Liver (tissue), 9 donors: ENCODE results near the gene CDON. TPM values are rescaled to one million over a fixed set of nuclear protein-coding genes. Genes with fewer than 3 reads are reported as not detected.

ENCODE experiments used
- DNase-seq: peaks from one replicate; pipeline ENCODE4 v3.0.0-alpha.2; 2017; ENCODE audit warnings: low spot score
- H3K27ac ChIP-seq, 2 donors: one replicate each; pipeline ENCODE4 v1.7.0; 2013; ENCODE audit warnings: inconsistent platforms in 2 of 2, low read length in 2 of 2, control low read depth in 1 of 2, low read depth in 1 of 2, mild to moderate bottlenecking in 1 of 2
- H3K27me3 ChIP-seq, 4 donors: one replicate each; pipeline versions ENCODE4 v1.6.1 to v1.7.0; 2013; ENCODE audit warnings: low read length in 3 of 4, inconsistent platforms in 1 of 4, mild to moderate bottlenecking in 1 of 4, moderate library complexity in 1 of 4; ENCODE audit not compliant: control insufficient read depth in 4 of 4, insufficient read depth in 4 of 4
- H3K36me3 ChIP-seq, 4 donors: one replicate each; pipeline versions ENCODE4 v1.6.1 to v1.7.0; 2013; ENCODE audit warnings: low read length in 3 of 4, mild to moderate bottlenecking in 3 of 4, low read depth in 1 of 4, moderate library complexity in 1 of 4; ENCODE audit not compliant: control insufficient read depth in 4 of 4, insufficient read depth in 3 of 4
- H3K4me1 ChIP-seq, 4 donors: one replicate each; pipeline versions ENCODE4 v1.6.1 to v1.7.0; 2013; ENCODE audit warnings: low read length in 3 of 4, mild to moderate bottlenecking in 3 of 4, moderate library complexity in 1 of 4; ENCODE audit not compliant: control insufficient read depth in 4 of 4, insufficient read depth in 4 of 4
- H3K4me3 ChIP-seq, 3 donors: one replicate each; pipeline versions ENCODE4 v1.6.1 to v1.7.0; 2013; ENCODE audit warnings: low read length in 3 of 3, control low read depth in 1 of 3, low read depth in 1 of 3, mild to moderate bottlenecking in 1 of 3
- H3K9ac ChIP-seq, 2 donors: one replicate each; pipeline ENCODE4 v1.7.0; 2013; ENCODE audit warnings: low read length in 2 of 2, mild to moderate bottlenecking in 2 of 2, moderate library complexity in 2 of 2, control low read depth in 1 of 2, low read depth in 1 of 2
- H3K9me3 ChIP-seq, 4 donors: one replicate each; pipeline versions ENCODE4 v1.6.1 to v1.7.0; 2013; ENCODE audit warnings: low read length in 3 of 4; ENCODE audit not compliant: control insufficient read depth in 4 of 4
- EGR1 ChIP-seq, 2 donors: IDR thresholded peaks; 2 replicates each; pipeline ENCODE4 v1.6.1; 2016 to 2018; ENCODE audit warnings: antibody characterized with exemption in 2 of 2, low read depth in 2 of 2
- FOXA1 ChIP-seq: IDR thresholded peaks from 2 replicates; pipeline ENCODE4 v1.6.1; 2016; ENCODE audit warnings: antibody characterized with exemption
- GABPA ChIP-seq, 2 donors: IDR thresholded peaks in 1 of 2; conservative IDR thresholded peaks in 1 of 2; 2 replicates each; pipeline ENCODE4 v1.6.1; 2016; ENCODE audit warnings: antibody characterized with exemption in 2 of 2, mild to moderate bottlenecking in 1 of 2, moderate library complexity in 1 of 2
- HNF4A ChIP-seq, 2 donors: conservative IDR thresholded peaks; 2 replicates each; pipeline ENCODE4 v1.6.1; 2016; ENCODE audit warnings: antibody characterized with exemption in 2 of 2, mild to moderate bottlenecking in 2 of 2
- HNF4G ChIP-seq: IDR thresholded peaks from 2 replicates; pipeline ENCODE4 v1.6.1; 2016; ENCODE audit warnings: antibody characterized with exemption
- JUND ChIP-seq, 2 donors: IDR thresholded peaks; 2 replicates each; pipeline ENCODE4 v1.6.1; 2016; ENCODE audit warnings: antibody characterized with exemption in 2 of 2
- NR2F2 ChIP-seq: IDR thresholded peaks from 2 replicates; pipeline ENCODE4 v1.6.1; 2016; ENCODE audit warnings: antibody characterized with exemption
- RXRA ChIP-seq, 2 donors: IDR thresholded peaks; 2 replicates each; pipeline ENCODE4 v1.6.1; 2017 to 2018; ENCODE audit warnings: antibody characterized with exemption in 2 of 2, mild to moderate bottlenecking in 1 of 2
- TAF1 ChIP-seq: conservative IDR thresholded peaks from 2 replicates; pipeline ENCODE4 v1.6.1; 2016; ENCODE audit warnings: antibody characterized with exemption, mild to moderate bottlenecking
- YY1 ChIP-seq: IDR thresholded peaks from 2 replicates; pipeline ENCODE4 v1.6.1; 2016; ENCODE audit warnings: antibody characterized with exemption, mild to moderate bottlenecking
- WGBS: extraction: QIAGEN DNeasy Blood & Tissue Kit; methylation state at CpG from one replicate; pipeline ENCODE4 v1.1.7; 2013; 5-methylcytosine and 5-hydroxymethylcytosine counted together
- polyA plus RNA-seq, 2 donors: library from polyadenylated mRNA; stranded (reverse) in 1 of 2; unstranded in 1 of 2; fragments of 200-250 nt in 1 of 2; fragments of >200 nt in 1 of 2; fragmentation: Nextera tagmentation in 1 of 2; extraction: Ambion mirVana in 1 of 2; gene quantifications; one replicate each; pipeline versions ENCODE4 v1.2.1 to v1.2.3, GENCODE V29; 2013 to 2015
- total RNA-seq, 2 donors: library from RNA; depleted of rRNA; stranded (reverse); fragments of >200 nt; gene quantifications; one replicate each; pipeline ENCODE4 v1.2.3, GENCODE V29; 2014
- TF ChIP-seq, protein P1 (sequence below): fragments of 150-350 bp; IDR thresholded peaks from 2 replicates; pipeline ENCODE4 v1.5.1; 2017; ENCODE audit warnings: improper control_type of control experiment, low read depth, low read length; ENCODE audit not compliant: missing input control
- TF ChIP-seq, protein P2 (sequence below): IDR thresholded peaks from 2 replicates; pipeline ENCODE4 v1.6.1; 2016; ENCODE audit warnings: antibody characterized with exemption
- TF ChIP-seq, protein P3 (sequence below): IDR thresholded peaks from 2 replicates; pipeline ENCODE4 v1.6.1; 2016; ENCODE audit warnings: antibody characterized with exemption
- TF ChIP-seq, protein P4 (sequence below): IDR thresholded peaks from 2 replicates; pipeline ENCODE4 v1.6.1; 2016; ENCODE audit warnings: antibody characterized with exemption
- TF ChIP-seq, protein P5 (sequence below): IDR thresholded peaks from 2 replicates; pipeline ENCODE4 v1.6.1; 2016; ENCODE audit warnings: antibody characterized with exemption, mild to moderate bottlenecking
- donor health status: healthy.
- donor health status: healthy.
- donor health status: healthy.
- donor health status: healthy.
- donor health status: healthy.

CDON gene
- total and polyA plus RNA-seq, 4 donors: 0.69 to 7.4 (median 3.9) TPM

DNA sequence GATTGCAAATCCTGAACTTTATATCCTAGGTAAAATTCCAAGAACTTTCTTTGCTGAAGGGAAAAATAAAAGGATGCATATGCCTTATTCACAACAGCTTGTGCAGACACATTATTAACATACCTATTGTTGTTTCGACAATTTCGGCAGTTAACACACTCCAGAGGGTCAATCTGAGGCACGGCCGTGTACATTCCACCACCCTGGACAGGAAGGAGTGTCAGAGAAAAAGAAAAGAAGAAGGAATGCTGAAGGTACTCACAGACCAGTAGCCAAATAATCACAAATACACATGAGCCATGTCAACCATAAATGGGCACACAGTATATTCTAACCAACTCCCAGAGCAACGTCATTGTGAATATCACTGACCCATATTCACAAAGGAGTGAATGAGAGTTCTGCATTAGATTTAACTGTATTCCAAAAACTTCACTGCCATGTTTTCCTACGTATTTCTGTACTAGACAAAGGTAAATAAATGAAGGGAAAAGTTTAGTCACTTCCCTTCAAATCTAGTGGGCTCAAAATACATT lies 84.4 kb downstream of the CDON start:
- Histone ChIP-seq H3K4me1 (peaks cover 0 to 13% (median 6%) of the 10 kb centered on the region in 4 donors), H3K27ac (no peak overlapping the region), H3K36me3 (no peaks in the 10 kb centered on the region), H3K27me3 (no peaks in the 10 kb centered on the region), H3K4me3 (no peak overlapping the region), H3K9me3 (no peaks in the 10 kb centered on the region), H3K9ac (no peak overlapping the region)
- 85% methylated on average over 6 of the region's 6 CpGs for WGBS
- TF ChIP-seq RXRA (IDR thresholded peaks at IDR 0.05): no peak
- TF ChIP-seq GABPA (IDR thresholded peaks at IDR 0.05 in 1 of 2, conservative IDR thresholded peaks at IDR 0.05 in 1 of 2): no peak
- no peak for TF ChIP-seq NR2F2
- TF ChIP-seq, protein P1, sequence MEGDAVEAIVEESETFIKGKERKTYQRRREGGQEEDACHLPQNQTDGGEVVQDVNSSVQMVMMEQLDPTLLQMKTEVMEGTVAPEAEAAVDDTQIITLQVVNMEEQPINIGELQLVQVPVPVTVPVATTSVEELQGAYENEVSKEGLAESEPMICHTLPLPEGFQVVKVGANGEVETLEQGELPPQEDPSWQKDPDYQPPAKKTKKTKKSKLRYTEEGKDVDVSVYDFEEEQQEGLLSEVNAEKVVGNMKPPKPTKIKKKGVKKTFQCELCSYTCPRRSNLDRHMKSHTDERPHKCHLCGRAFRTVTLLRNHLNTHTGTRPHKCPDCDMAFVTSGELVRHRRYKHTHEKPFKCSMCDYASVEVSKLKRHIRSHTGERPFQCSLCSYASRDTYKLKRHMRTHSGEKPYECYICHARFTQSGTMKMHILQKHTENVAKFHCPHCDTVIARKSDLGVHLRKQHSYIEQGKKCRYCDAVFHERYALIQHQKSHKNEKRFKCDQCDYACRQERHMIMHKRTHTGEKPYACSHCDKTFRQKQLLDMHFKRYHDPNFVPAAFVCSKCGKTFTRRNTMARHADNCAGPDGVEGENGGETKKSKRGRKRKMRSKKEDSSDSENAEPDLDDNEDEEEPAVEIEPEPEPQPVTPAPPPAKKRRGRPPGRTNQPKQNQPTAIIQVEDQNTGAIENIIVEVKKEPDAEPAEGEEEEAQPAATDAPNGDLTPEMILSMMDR: no peak
- TF ChIP-seq EGR1 (IDR thresholded peaks at IDR 0.05; ENCODE audit: low read depth in 2 of 2): no peak
- no peak for TF ChIP-seq HNF4G
- TF ChIP-seq, protein P2, sequence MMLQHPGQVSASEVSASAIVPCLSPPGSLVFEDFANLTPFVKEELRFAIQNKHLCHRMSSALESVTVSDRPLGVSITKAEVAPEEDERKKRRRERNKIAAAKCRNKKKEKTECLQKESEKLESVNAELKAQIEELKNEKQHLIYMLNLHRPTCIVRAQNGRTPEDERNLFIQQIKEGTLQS: no peak
- TF ChIP-seq, protein P3, sequence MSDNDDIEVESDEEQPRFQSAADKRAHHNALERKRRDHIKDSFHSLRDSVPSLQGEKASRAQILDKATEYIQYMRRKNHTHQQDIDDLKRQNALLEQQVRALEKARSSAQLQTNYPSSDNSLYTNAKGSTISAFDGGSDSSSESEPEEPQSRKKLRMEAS: no peak
- TF ChIP-seq FOXA1: no peak
- no peak for TF ChIP-seq YY1
- TF ChIP-seq, protein P4, sequence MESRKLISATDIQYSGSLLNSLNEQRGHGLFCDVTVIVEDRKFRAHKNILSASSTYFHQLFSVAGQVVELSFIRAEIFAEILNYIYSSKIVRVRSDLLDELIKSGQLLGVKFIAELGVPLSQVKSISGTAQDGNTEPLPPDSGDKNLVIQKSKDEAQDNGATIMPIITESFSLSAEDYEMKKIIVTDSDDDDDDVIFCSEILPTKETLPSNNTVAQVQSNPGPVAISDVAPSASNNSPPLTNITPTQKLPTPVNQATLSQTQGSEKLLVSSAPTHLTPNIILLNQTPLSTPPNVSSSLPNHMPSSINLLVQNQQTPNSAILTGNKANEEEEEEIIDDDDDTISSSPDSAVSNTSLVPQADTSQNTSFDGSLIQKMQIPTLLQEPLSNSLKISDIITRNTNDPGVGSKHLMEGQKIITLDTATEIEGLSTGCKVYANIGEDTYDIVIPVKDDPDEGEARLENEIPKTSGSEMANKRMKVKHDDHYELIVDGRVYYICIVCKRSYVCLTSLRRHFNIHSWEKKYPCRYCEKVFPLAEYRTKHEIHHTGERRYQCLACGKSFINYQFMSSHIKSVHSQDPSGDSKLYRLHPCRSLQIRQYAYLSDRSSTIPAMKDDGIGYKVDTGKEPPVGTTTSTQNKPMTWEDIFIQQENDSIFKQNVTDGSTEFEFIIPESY: no peak
- TF ChIP-seq, protein P5, sequence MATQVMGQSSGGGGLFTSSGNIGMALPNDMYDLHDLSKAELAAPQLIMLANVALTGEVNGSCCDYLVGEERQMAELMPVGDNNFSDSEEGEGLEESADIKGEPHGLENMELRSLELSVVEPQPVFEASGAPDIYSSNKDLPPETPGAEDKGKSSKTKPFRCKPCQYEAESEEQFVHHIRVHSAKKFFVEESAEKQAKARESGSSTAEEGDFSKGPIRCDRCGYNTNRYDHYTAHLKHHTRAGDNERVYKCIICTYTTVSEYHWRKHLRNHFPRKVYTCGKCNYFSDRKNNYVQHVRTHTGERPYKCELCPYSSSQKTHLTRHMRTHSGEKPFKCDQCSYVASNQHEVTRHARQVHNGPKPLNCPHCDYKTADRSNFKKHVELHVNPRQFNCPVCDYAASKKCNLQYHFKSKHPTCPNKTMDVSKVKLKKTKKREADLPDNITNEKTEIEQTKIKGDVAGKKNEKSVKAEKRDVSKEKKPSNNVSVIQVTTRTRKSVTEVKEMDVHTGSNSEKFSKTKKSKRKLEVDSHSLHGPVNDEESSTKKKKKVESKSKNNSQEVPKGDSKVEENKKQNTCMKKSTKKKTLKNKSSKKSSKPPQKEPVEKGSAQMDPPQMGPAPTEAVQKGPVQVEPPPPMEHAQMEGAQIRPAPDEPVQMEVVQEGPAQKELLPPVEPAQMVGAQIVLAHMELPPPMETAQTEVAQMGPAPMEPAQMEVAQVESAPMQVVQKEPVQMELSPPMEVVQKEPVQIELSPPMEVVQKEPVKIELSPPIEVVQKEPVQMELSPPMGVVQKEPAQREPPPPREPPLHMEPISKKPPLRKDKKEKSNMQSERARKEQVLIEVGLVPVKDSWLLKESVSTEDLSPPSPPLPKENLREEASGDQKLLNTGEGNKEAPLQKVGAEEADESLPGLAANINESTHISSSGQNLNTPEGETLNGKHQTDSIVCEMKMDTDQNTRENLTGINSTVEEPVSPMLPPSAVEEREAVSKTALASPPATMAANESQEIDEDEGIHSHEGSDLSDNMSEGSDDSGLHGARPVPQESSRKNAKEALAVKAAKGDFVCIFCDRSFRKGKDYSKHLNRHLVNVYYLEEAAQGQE: no peak
- TF ChIP-seq TAF1: no peak
- TF ChIP-seq JUND (IDR thresholded peaks at IDR 0.05): no peak
- DNase-seq: no peak

DNA sequence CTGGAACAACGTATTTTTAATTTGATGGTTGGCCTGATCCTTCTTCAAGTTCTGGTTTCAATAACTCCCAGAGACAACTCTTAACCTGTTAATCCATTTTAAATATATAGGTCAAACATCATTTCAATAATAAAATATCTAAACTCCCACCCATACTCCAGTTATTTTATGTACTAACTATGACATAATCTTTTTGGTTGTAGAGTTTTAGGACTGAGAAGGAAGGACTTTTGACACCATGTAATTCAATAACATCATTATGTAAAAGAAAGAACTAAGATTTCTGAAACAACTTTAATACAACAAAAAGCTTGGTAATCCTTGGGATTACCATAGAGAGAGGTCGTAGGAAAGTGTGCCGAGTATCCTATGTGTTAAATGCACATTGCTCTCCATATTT lies 85.3 kb downstream of the CDON start:
- no peaks in the 10 kb centered on the region for H3K36me3 ChIP-seq
- H3K9ac ChIP-seq: no peak overlapping the region
- no peak overlapping the region for H3K27ac ChIP-seq
- no peak for TF ChIP-seq FOXA1
- no peak for TF ChIP-seq JUND (IDR thresholded peaks at IDR 0.05)
- TF ChIP-seq EGR1 (IDR thresholded peaks at IDR 0.05; ENCODE audit: low read depth in 2 of 2): no peak
- TF ChIP-seq, protein P5: no peak
- no peak for TF ChIP-seq HNF4A (conservative IDR thresholded peaks at IDR 0.05)
- no peak for TF ChIP-seq YY1
- no peak for TF ChIP-seq TAF1
- 93% methylated on average over 3 of the region's 3 CpGs for WGBS
- peaks cover 0 to 13% (median 6%) of the 10 kb centered on the region in 4 donors for H3K4me1 ChIP-seq
- H3K27me3 ChIP-seq: no peaks in the 10 kb centered on the region
- no peak overlapping the region for H3K4me3 ChIP-seq
- H3K9me3 ChIP-seq: no peaks in the 10 kb centered on the region
- DNase-seq: no peak
